Glutamatergic neuron (in vitro differentiated cells): ENCODE data around the gene DPY19L1. TPM values are rescaled to one million over a fixed set of nuclear protein-coding genes. Genes with fewer than 3 reads are reported as not detected.

Experiments
- DNase-seq: peaks from one replicate; pipeline ENCODE4 v3.0.0; 2022
- H3K27ac Mint-ChIP-seq: one replicate; pipeline ENCODE4 v1.8.0; 2020; ENCODE audit warnings: mild to moderate bottlenecking, mixed read lengths, inconsistent platforms; ENCODE audit not compliant: unreplicated experiment
- H3K27me3 Mint-ChIP-seq: one replicate; pipeline ENCODE4 v1.8.0; 2020; ENCODE audit warnings: mild to moderate bottlenecking, moderate library complexity, mixed read lengths, inconsistent platforms; ENCODE audit not compliant: unreplicated experiment
- H3K36me3 Mint-ChIP-seq: one replicate; pipeline ENCODE4 v1.8.0; 2020; ENCODE audit warnings: mild to moderate bottlenecking, mixed read lengths, inconsistent platforms; ENCODE audit not compliant: unreplicated experiment
- H3K4me1 Mint-ChIP-seq: one replicate; pipeline ENCODE4 v1.8.0; 2020; ENCODE audit warnings: mild to moderate bottlenecking, low read depth, mixed read lengths, inconsistent platforms; ENCODE audit not compliant: unreplicated experiment
- H3K4me3 Mint-ChIP-seq: one replicate; pipeline ENCODE4 v1.8.0; 2020; ENCODE audit warnings: mild to moderate bottlenecking, mixed read lengths, inconsistent platforms; ENCODE audit not compliant: unreplicated experiment
- H3K9me3 Mint-ChIP-seq: one replicate; pipeline ENCODE4 v1.8.0; 2020; ENCODE audit warnings: mild to moderate bottlenecking, moderate library complexity, mixed read lengths, inconsistent platforms; ENCODE audit not compliant: unreplicated experiment
- total RNA-seq: library from RNA; stranded (reverse); fragmentation: NEBNext Ultra II Directional; extraction: Animal tissue kit (Norgen Biotek cat#: 25700); gene quantifications from one replicate; pipeline ENCODE4 v1.2.1, GENCODE V29; 2021; ENCODE audit not compliant: unreplicated experiment
- TF ChIP-seq, protein P1 (sequence below): fragments of 200-600 bp; sonication (generic); IDR thresholded peaks from one replicate; pipeline ENCODE4 v1.5.0; 2021; ENCODE audit not compliant: partially characterized antibody, unreplicated experiment

Gene DPY19L1
- total RNA-seq, 1 donor from 2014 or later = 12.3 TPM

- Mint-ChIP-seq H3K4me1 (no peaks in the 10 kb centered on the region), H3K36me3 (no peaks in the 10 kb centered on the region), H3K4me3 (no peak overlapping the region), H3K9me3 (no peaks in the 10 kb centered on the region), H3K27ac (no peak overlapping the region), H3K27me3 (no peaks in the 10 kb centered on the region)
- TF ChIP-seq, protein P1, sequence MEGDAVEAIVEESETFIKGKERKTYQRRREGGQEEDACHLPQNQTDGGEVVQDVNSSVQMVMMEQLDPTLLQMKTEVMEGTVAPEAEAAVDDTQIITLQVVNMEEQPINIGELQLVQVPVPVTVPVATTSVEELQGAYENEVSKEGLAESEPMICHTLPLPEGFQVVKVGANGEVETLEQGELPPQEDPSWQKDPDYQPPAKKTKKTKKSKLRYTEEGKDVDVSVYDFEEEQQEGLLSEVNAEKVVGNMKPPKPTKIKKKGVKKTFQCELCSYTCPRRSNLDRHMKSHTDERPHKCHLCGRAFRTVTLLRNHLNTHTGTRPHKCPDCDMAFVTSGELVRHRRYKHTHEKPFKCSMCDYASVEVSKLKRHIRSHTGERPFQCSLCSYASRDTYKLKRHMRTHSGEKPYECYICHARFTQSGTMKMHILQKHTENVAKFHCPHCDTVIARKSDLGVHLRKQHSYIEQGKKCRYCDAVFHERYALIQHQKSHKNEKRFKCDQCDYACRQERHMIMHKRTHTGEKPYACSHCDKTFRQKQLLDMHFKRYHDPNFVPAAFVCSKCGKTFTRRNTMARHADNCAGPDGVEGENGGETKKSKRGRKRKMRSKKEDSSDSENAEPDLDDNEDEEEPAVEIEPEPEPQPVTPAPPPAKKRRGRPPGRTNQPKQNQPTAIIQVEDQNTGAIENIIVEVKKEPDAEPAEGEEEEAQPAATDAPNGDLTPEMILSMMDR = no peak
- DNase-seq = no peak
Measured at GRCh38 chr7:35015346-35015859, 21.9 kb downstream of the DPY19L1 start.

DNA sequence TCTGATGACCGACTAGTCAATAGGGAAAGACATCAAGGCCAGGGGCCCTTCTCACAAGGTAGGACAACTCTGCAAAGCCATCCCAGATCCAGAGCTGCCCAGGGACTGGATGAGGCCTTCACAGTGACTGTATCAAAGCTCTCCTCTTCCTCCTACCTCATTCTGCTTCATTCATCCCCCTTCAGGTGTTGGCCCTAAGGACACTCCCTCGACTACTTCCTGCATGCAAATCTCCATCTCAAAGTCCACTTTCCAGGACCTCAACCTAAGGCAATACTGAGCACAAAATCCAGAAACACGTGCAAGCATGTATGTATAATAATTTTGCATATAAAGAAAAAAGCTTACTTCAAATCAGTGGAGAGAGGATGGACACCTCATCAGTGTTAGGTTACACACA lies 25.1 kb downstream of the DPY19L1 start:
- Mint-ChIP-seq H3K27me3 (no peaks in the 10 kb centered on the region), H3K36me3 (no peaks in the 10 kb centered on the region), H3K4me1 (peaks cover 3% of the 10 kb centered on the region), H3K9me3 (no peaks in the 10 kb centered on the region), H3K27ac (no peak overlapping the region), H3K4me3 (no peak overlapping the region)
- no peak for DNase-seq
- TF ChIP-seq, protein P1 = no peak

DNA sequence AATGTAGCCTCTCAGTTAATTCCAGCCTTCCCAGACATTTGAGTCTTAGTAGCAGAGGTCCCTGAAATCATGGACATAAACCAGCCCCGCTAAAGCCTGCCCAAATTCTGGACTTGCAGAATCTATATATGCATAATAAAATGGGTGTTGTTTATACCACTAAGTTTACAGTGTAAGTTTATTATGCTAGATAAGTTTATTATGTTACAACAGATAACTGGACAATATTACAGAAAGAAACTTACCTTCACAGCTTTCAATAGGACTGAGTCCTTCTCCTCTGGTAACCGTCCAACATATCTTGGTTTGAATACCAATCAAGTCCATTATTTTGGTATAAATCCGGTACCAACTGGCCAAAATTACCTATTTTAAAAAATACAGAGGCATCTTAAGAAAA lies 26.2 kb downstream of the DPY19L1 start:
- H3K4me3 Mint-ChIP-seq = no peak overlapping the region
- H3K36me3 Mint-ChIP-seq = no peaks in the 10 kb centered on the region
- H3K4me1 Mint-ChIP-seq = peaks cover 3% of the 10 kb centered on the region
- H3K27ac Mint-ChIP-seq = no peak overlapping the region
- TF ChIP-seq, protein P1 = no peak
- no peaks in the 10 kb centered on the region for H3K27me3 Mint-ChIP-seq
- no peak for DNase-seq
- H3K9me3 Mint-ChIP-seq = no peaks in the 10 kb centered on the region

GRCh38 chr7:35007768-35008167 lies 29.5 kb downstream of the DPY19L1 start:
- Mint-ChIP-seq H3K4me1 (peaks cover 23% of the 10 kb centered on the region), H3K27ac (no peak overlapping the region), H3K27me3 (no peaks in the 10 kb centered on the region), H3K4me3 (no peak overlapping the region), H3K36me3 (no peaks in the 10 kb centered on the region), H3K9me3 (no peaks in the 10 kb centered on the region)
- no peak for DNase-seq
- TF ChIP-seq, protein P1 = no peak

- Mint-ChIP-seq H3K36me3 (peaks cover 5% of the 10 kb centered on the region), H3K4me3 (no peak overlapping the region), H3K4me1 (peaks cover 24% of the 10 kb centered on the region), H3K9me3 (no peaks in the 10 kb centered on the region), H3K27me3 (no peaks in the 10 kb centered on the region), H3K27ac (no peak overlapping the region)
- TF ChIP-seq, protein P1 = no peak
- no peak for DNase-seq
Measured at GRCh38 chr7:35004531-35005095, 32.7 kb downstream of the DPY19L1 start.
